Upper lobe of left lung (tissue), 4 donors: Measurements from ENCODE around the gene SYT9.

Experiments
- CTCF ChIP-seq, 6 experiments: fragments of 450-650 bp in 4 of 6; fragments of 200-600 bp in 2 of 6; sonication (generic) in 2 of 6; IDR thresholded peaks; one replicate each; pipeline ENCODE4 v1.5.1; 2016 to 2019; ENCODE audit warnings: antibody characterized with exemption in 6 of 6
- POLR2A ChIP-seq, 4 donors: fragments of 450-650 bp; IDR thresholded peaks; one replicate each; pipeline ENCODE4 v1.5.1; 2016 to 2017; ENCODE audit warnings: antibody characterized with exemption in 4 of 4, mild to moderate bottlenecking in 2 of 4
- POLR2AphosphoS5 ChIP-seq, 2 donors: sonication (generic); formaldehyde crosslinking; IDR thresholded peaks; one replicate each; pipeline ENCODE4 v1.5.1; 2017; ENCODE audit warnings: antibody characterized with exemption in 2 of 2

GRCh38 chr11:7492253-7492652 lies 240.5 kb downstream of the SYT9 start:
- no peak for TF ChIP-seq POLR2A (IDR thresholded peaks at IDR 0.05)
- no peak for TF ChIP-seq CTCF (IDR thresholded peaks at IDR 0.05)
- TF ChIP-seq POLR2AphosphoS5 (IDR thresholded peaks at IDR 0.05), result no peak
